Kidney (tissue), 14 donors: ENCODE data around the gene GNMT. TPM values are rescaled to one million over a fixed set of nuclear protein-coding genes. Genes with fewer than 3 reads are reported as not detected.

Experiments
- DNase-seq, 5 donors: peaks; one replicate each; pipeline ENCODE4 v3.0.0-alpha.2; 2013 to 2020
- FAIRE-seq: peaks from 2 replicates; lab custom pipeline; 2012; peaks lifted over from hg19 to GRCh38; lab: Jason Lieb, UNC
- H3K27ac ChIP-seq, 2 donors: one replicate each; pipeline ENCODE4 v1.7.0; 2013; ENCODE audit warnings: low read depth in 2 of 2, low read length in 2 of 2, inconsistent platforms in 1 of 2
- H3K27me3 ChIP-seq: one replicate; pipeline ENCODE4 v1.7.1; 2013; ENCODE audit warnings: low read length, inconsistent platforms; ENCODE audit not compliant: control insufficient read depth, insufficient read depth
- H3K36me3 ChIP-seq, 3 donors: one replicate each; pipeline versions ENCODE4 v1.7.0 to v1.7.1; 2013; ENCODE audit warnings: low read length in 3 of 3, control low read depth in 1 of 3, inconsistent platforms in 1 of 3; ENCODE audit not compliant: insufficient read depth in 3 of 3, control insufficient read depth in 2 of 3
- H3K4me1 ChIP-seq, 3 donors: one replicate each; pipeline versions ENCODE4 v1.7.0 to v1.7.1; 2013; ENCODE audit warnings: low read length in 3 of 3, inconsistent platforms in 1 of 3, low read depth in 1 of 3; ENCODE audit not compliant: control insufficient read depth in 2 of 3, insufficient read depth in 2 of 3
- H3K4me3 ChIP-seq, 3 donors: one replicate each; pipeline versions ENCODE4 v1.7.0 to v1.8.1; 2013; ENCODE audit warnings: low read length in 3 of 3, control low read depth in 1 of 3, inconsistent platforms in 1 of 3
- H3K9ac ChIP-seq, 3 donors: one replicate each; pipeline versions ENCODE4 v1.7.0 to v1.7.1; 2013; ENCODE audit warnings: low read length in 3 of 3, control low read depth in 1 of 3, inconsistent platforms in 1 of 3
- H3K9me3 ChIP-seq, 3 donors: one replicate each; pipeline versions ENCODE4 v1.7.0 to v1.7.1; 2013; ENCODE audit warnings: low read length in 3 of 3, control low read depth in 1 of 3, inconsistent platforms in 1 of 3; ENCODE audit not compliant: control insufficient read depth in 2 of 3, insufficient read depth in 1 of 3
- intact Hi-C: fragments of 100-400 bp; cut with DNase I; formaldehyde crosslinking; loops from one replicate; pipeline ENCODE4 v1.11.1; 2022
- polyA plus RNA-seq: library from polyadenylated mRNA; stranded (reverse); fragments of 350-450 nt; fragmentation: Illumina TruSeq; extraction: RNeasy Lipid Tissue Mini Kit (QIAGEN cat#74804); gene quantifications from one replicate; pipeline ENCODE4 v1.2.3, GENCODE V29; 2014; ENCODE audit warnings: low read depth, low replicate concordance; ENCODE audit not compliant: insufficient read depth
- total RNA-seq: library from RNA; stranded (reverse); fragmentation: NEBNext Ultra II Directional; extraction: Animal tissue kit (Norgen Biotek cat#: 25700); gene quantifications from one replicate; pipeline ENCODE4 v1.2.1, GENCODE V29; 2021
- TF ChIP-seq, protein P1 (sequence below): IDR thresholded peaks from 3 replicates; pipeline ENCODE4 v1.5.1; 2012; ENCODE audit warnings: mild to moderate bottlenecking, moderate library complexity, borderline replicate concordance; ENCODE audit not compliant: insufficient read depth; ENCODE audit errors: extremely low read depth
- donor health status: control.
- donor health status: control.
- donor health status: control.
- donor health status: control.
- donor health status: control.
- donor health status: DM: yes; HTN: yes; CAD: no.
- donor health status: Normal renal cell carcinoma (clear cell type).

The GNMT gene
- total and polyA plus RNA-seq, 2 donors from 2014 or later = 0.54 to 1.9 TPM

GRCh38 chr6:42932412-42932811 is 28.1 kb upstream of the GNMT start:
- DNase-seq = peak in 1 of 5 donors; percentile 35
- intact Hi-C loops = no loop called here
- H3K4me3 ChIP-seq = no peak overlapping the region
- H3K9me3 ChIP-seq = no peaks in the 10 kb centered on the region
- peaks cover 0 to 7% (median 6%) of the 10 kb centered on the region in 3 donors for H3K4me1 ChIP-seq
- TF ChIP-seq, protein P1, sequence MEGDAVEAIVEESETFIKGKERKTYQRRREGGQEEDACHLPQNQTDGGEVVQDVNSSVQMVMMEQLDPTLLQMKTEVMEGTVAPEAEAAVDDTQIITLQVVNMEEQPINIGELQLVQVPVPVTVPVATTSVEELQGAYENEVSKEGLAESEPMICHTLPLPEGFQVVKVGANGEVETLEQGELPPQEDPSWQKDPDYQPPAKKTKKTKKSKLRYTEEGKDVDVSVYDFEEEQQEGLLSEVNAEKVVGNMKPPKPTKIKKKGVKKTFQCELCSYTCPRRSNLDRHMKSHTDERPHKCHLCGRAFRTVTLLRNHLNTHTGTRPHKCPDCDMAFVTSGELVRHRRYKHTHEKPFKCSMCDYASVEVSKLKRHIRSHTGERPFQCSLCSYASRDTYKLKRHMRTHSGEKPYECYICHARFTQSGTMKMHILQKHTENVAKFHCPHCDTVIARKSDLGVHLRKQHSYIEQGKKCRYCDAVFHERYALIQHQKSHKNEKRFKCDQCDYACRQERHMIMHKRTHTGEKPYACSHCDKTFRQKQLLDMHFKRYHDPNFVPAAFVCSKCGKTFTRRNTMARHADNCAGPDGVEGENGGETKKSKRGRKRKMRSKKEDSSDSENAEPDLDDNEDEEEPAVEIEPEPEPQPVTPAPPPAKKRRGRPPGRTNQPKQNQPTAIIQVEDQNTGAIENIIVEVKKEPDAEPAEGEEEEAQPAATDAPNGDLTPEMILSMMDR = no peak
- peaks cover 0 to 23% (median 14%) of the 10 kb centered on the region in 3 donors for H3K36me3 ChIP-seq
- H3K27ac ChIP-seq = no peak overlapping the region
- no peak overlapping the region for H3K9ac ChIP-seq
- no peak for FAIRE-seq
- H3K27me3 ChIP-seq = no peaks in the 10 kb centered on the region

GRCh38 chr6:42933205-42933604 is 27.3 kb upstream of the GNMT start:
- TF ChIP-seq, protein P1 = no peak
- peaks cover 0 to 23% (median 20%) of the 10 kb centered on the region in 3 donors for H3K36me3 ChIP-seq
- intact Hi-C loops = no loop called here
- DNase-seq (peak in 1 of 5 donors; percentile 4), FAIRE-seq (no peak)
- H3K27ac ChIP-seq = no peak overlapping the region
- H3K9ac ChIP-seq = no peak overlapping the region
- H3K4me3 ChIP-seq = no peak overlapping the region
- no peaks in the 10 kb centered on the region for H3K9me3 ChIP-seq
- peaks cover 0 to 7% (median 6%) of the 10 kb centered on the region in 3 donors for H3K4me1 ChIP-seq
- H3K27me3 ChIP-seq = no peaks in the 10 kb centered on the region

- Histone ChIP-seq H3K9ac (no peak overlapping the region), H3K36me3 (peaks cover 0 to 23% (median 23%) of the 10 kb centered on the region in 3 donors), H3K4me1 (peaks cover 0 to 4% (median 4%) of the 10 kb centered on the region in 3 donors), H3K27me3 (no peaks in the 10 kb centered on the region), H3K4me3 (no peak overlapping the region), H3K27ac (no peak overlapping the region), H3K9me3 (no peaks in the 10 kb centered on the region)
- DNase-seq = no peak
- FAIRE-seq = no peak
- TF ChIP-seq, protein P1 = no peak
- intact Hi-C loops = no loop called here
These were observed 25.2 kb upstream of the GNMT start for GRCh38 chr6:42935322-42935721.

GRCh38 chr6:42936398-42936797 is 24.2 kb upstream of the GNMT start:
- TF ChIP-seq, protein P1 = no peak
- DNase-seq (no peak), FAIRE-seq (no peak)
- peaks cover 0 to 23% (median 23%) of the 10 kb centered on the region in 3 donors for H3K36me3 ChIP-seq
- H3K27me3 ChIP-seq = no peaks in the 10 kb centered on the region
- intact Hi-C loops = no loop called here
- H3K4me1 ChIP-seq = no peaks in the 10 kb centered on the region
- no peaks in the 10 kb centered on the region for H3K9me3 ChIP-seq
- H3K4me3 ChIP-seq = no peak overlapping the region
- H3K27ac ChIP-seq = no peak overlapping the region
- H3K9ac ChIP-seq = no peak overlapping the region
